Neural cell (in vitro differentiated cells): Measurements from ENCODE around the gene EPS15. TPM values are rescaled to one million over a fixed set of nuclear protein-coding genes. Genes with fewer than 3 reads are reported as not detected.

Source experiments
- H2AFZ ChIP-seq: fragments of 200-600, 300-800 bp; sonication (generic), shearing (Covaris generic); 2 replicates; pipeline ENCODE4 v1.6.0; 2014; ENCODE audit warnings: low read depth, mild to moderate bottlenecking, antibody characterized with exemption, low read length, moderate library complexity
- H3F3A ChIP-seq: fragments of 200-600 bp; shearing (Covaris generic); 2 replicates; pipeline ENCODE4 v1.6.1; 2016; ENCODE audit warnings: mild to moderate bottlenecking, moderate library complexity, mixed read lengths, antibody characterized with exemption, low read length; ENCODE audit not compliant: insufficient read depth, poor library complexity, severe bottlenecking
- H3K27ac ChIP-seq: fragments of 200-600, 300-800 bp; sonication (generic), shearing (Covaris generic); 2 replicates; pipeline ENCODE4 v1.5.1; 2014; ENCODE audit warnings: mild to moderate bottlenecking, low read length, moderate library complexity
- H3K27me3 ChIP-seq: fragments of 300-800, 200-600 bp; sonication (generic), shearing (Covaris generic); 2 replicates; pipeline ENCODE4 v1.6.0; 2014; ENCODE audit warnings: mild to moderate bottlenecking, low read depth, low read length, moderate library complexity; ENCODE audit not compliant: insufficient read depth
- H3K36me3 ChIP-seq: fragments of 300-800, 200-600 bp; sonication (generic), shearing (Covaris generic); 2 replicates; pipeline ENCODE4 v1.5.1; 2014; ENCODE audit warnings: mild to moderate bottlenecking, antibody characterized with exemption, low read length, moderate library complexity; ENCODE audit not compliant: insufficient read depth
- H3K4me2 ChIP-seq: fragments of 300-800, 200-600 bp; sonication (generic), shearing (Covaris generic); 2 replicates; pipeline ENCODE4 v1.6.0; 2014; ENCODE audit warnings: mild to moderate bottlenecking, low read length
- H3K4me3 ChIP-seq: fragments of 300-800, 200-600 bp; sonication (generic), shearing (Covaris generic); 2 replicates; pipeline ENCODE4 v1.5.1; 2014; ENCODE audit warnings: mild to moderate bottlenecking, low read length, moderate library complexity
- H3K79me2 ChIP-seq: fragments of 200-600 bp; shearing (Covaris generic); replicated peaks from 2 replicates; pipeline ENCODE4 v1.6.0; 2014; ENCODE audit warnings: mild to moderate bottlenecking, low read length, moderate library complexity; ENCODE audit not compliant: insufficient read depth
- H3K9ac ChIP-seq: fragments of 300-800, 200-600 bp; sonication (generic), shearing (Covaris generic); 2 replicates; pipeline ENCODE4 v1.6.1; 2016; ENCODE audit warnings: mild to moderate bottlenecking, low read length, mixed read lengths
- H3K9me2 ChIP-seq: fragments of 200-600 bp; shearing (Covaris generic); 2 replicates; pipeline ENCODE4 v1.6.1; 2016; ENCODE audit warnings: mild to moderate bottlenecking, low read length, mixed read lengths; ENCODE audit not compliant: insufficient read depth
- H3K9me3 ChIP-seq: fragments of 200-600, 300-800 bp; sonication (generic), shearing (Covaris generic); 2 replicates; pipeline ENCODE4 v1.6.1; 2016; ENCODE audit warnings: mild to moderate bottlenecking, mixed run types, low read length, moderate library complexity, mixed read lengths
- H4K20me1 ChIP-seq: fragments of 200-600 bp; shearing (Covaris generic); 2 replicates; pipeline ENCODE4 v1.6.1; 2016; ENCODE audit warnings: mild to moderate bottlenecking, mixed run types; ENCODE audit not compliant: insufficient read depth
- EP300 ChIP-seq: fragments of 450-650 bp; conservative IDR thresholded peaks from 2 replicates; pipeline ENCODE4 v1.6.1; 2014; ENCODE audit warnings: antibody characterized with exemption, mild to moderate bottlenecking, moderate library complexity; ENCODE audit not compliant: poor library complexity, severe bottlenecking
- MXI1 ChIP-seq: fragments of 450-650 bp; conservative IDR thresholded peaks from 2 replicates; pipeline ENCODE4 v1.6.1; 2014; ENCODE audit warnings: antibody characterized with exemption, mild to moderate bottlenecking; ENCODE audit not compliant: poor library complexity, severe bottlenecking
- POLR2AphosphoS5 ChIP-seq: IDR thresholded peaks from 2 replicates; pipeline ENCODE4 v1.6.1; 2012
- RAD21 ChIP-seq: fragments of 450-650 bp; conservative IDR thresholded peaks from 2 replicates; pipeline ENCODE4 v1.6.1; 2014; ENCODE audit warnings: antibody characterized with exemption, mild to moderate bottlenecking, moderate library complexity
- SMC3 ChIP-seq: fragments of 450-650 bp; conservative IDR thresholded peaks from 2 replicates; pipeline ENCODE4 v1.6.1; 2014; ENCODE audit warnings: antibody characterized with exemption, mild to moderate bottlenecking, moderate library complexity; ENCODE audit not compliant: poor library complexity
- TAF1 ChIP-seq: IDR thresholded peaks from 2 replicates; pipeline ENCODE4 v1.6.1; 2012; ENCODE audit warnings: low read depth
- polyA plus RNA-seq: library from polyadenylated mRNA; depleted of rRNA; stranded (reverse); fragments of >200 nt; gene quantifications from 2 replicates; pipeline ENCODE4 v1.2.3, GENCODE V29; 2014
- TF ChIP-seq, protein P1 (sequence below): fragments of 450-650 bp; IDR thresholded peaks from 2 replicates; pipeline ENCODE4 v1.5.1; 2014; ENCODE audit warnings: antibody characterized with exemption, mild to moderate bottlenecking, moderate library complexity; ENCODE audit not compliant: poor library complexity, severe bottlenecking
- TF ChIP-seq, protein P2 (sequence below): IDR thresholded peaks from 2 replicates; pipeline ENCODE4 v1.6.1; 2012; ENCODE audit warnings: borderline replicate concordance

EPS15 gene
- polyA plus RNA-seq, 1 donor from 2014 or later: 101 TPM

DNA sequence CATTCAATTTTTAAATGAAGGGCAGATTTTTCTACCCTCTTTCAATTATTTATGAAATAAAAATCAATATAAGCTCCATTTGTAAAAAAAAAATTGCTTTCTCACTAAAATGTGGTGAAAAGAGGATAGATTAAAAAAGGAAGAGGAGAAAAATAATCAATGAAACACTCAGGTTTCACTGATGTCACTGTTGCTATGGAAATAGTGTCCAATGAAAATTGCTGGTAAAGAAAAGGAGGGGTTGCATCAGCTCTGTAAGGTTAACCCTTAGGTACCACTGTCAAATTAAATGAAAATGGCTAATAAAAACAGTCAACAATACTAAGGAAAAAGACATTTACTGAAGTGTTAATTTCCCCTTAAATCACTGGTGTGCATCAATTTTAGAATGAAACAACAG lies 97.1 kb downstream of the EPS15 start:
- no peaks in the 10 kb centered on the region for H3K9me2 ChIP-seq
- H3K27ac ChIP-seq: peak overlapping the region; percentile 79
- H3K36me3 ChIP-seq: no peaks in the 10 kb centered on the region
- H3K79me2 ChIP-seq: peaks cover 49% of the 10 kb centered on the region
- peak overlapping the region; percentile 74 for H3K4me3 ChIP-seq
- no peaks in the 10 kb centered on the region for H4K20me1 ChIP-seq
- H3K27me3 ChIP-seq: no peaks in the 10 kb centered on the region
- peak overlapping the region; percentile 72 for H3K9ac ChIP-seq
- no peaks in the 10 kb centered on the region for H3K9me3 ChIP-seq
- TF ChIP-seq POLR2AphosphoS5 (no peak), RAD21 (peak; percentile 21), MXI1 (no peak), TAF1 (no peak), EP300 (no peak)
- TF ChIP-seq, protein P1, sequence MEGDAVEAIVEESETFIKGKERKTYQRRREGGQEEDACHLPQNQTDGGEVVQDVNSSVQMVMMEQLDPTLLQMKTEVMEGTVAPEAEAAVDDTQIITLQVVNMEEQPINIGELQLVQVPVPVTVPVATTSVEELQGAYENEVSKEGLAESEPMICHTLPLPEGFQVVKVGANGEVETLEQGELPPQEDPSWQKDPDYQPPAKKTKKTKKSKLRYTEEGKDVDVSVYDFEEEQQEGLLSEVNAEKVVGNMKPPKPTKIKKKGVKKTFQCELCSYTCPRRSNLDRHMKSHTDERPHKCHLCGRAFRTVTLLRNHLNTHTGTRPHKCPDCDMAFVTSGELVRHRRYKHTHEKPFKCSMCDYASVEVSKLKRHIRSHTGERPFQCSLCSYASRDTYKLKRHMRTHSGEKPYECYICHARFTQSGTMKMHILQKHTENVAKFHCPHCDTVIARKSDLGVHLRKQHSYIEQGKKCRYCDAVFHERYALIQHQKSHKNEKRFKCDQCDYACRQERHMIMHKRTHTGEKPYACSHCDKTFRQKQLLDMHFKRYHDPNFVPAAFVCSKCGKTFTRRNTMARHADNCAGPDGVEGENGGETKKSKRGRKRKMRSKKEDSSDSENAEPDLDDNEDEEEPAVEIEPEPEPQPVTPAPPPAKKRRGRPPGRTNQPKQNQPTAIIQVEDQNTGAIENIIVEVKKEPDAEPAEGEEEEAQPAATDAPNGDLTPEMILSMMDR: no peak
- TF ChIP-seq, protein P2, sequence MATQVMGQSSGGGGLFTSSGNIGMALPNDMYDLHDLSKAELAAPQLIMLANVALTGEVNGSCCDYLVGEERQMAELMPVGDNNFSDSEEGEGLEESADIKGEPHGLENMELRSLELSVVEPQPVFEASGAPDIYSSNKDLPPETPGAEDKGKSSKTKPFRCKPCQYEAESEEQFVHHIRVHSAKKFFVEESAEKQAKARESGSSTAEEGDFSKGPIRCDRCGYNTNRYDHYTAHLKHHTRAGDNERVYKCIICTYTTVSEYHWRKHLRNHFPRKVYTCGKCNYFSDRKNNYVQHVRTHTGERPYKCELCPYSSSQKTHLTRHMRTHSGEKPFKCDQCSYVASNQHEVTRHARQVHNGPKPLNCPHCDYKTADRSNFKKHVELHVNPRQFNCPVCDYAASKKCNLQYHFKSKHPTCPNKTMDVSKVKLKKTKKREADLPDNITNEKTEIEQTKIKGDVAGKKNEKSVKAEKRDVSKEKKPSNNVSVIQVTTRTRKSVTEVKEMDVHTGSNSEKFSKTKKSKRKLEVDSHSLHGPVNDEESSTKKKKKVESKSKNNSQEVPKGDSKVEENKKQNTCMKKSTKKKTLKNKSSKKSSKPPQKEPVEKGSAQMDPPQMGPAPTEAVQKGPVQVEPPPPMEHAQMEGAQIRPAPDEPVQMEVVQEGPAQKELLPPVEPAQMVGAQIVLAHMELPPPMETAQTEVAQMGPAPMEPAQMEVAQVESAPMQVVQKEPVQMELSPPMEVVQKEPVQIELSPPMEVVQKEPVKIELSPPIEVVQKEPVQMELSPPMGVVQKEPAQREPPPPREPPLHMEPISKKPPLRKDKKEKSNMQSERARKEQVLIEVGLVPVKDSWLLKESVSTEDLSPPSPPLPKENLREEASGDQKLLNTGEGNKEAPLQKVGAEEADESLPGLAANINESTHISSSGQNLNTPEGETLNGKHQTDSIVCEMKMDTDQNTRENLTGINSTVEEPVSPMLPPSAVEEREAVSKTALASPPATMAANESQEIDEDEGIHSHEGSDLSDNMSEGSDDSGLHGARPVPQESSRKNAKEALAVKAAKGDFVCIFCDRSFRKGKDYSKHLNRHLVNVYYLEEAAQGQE: peak; percentile 43
- H2AFZ ChIP-seq: peak overlapping the region; percentile 81
- H3K4me2 ChIP-seq: peak overlapping the region; percentile 85
- H3F3A ChIP-seq: no peaks in the 10 kb centered on the region

DNA sequence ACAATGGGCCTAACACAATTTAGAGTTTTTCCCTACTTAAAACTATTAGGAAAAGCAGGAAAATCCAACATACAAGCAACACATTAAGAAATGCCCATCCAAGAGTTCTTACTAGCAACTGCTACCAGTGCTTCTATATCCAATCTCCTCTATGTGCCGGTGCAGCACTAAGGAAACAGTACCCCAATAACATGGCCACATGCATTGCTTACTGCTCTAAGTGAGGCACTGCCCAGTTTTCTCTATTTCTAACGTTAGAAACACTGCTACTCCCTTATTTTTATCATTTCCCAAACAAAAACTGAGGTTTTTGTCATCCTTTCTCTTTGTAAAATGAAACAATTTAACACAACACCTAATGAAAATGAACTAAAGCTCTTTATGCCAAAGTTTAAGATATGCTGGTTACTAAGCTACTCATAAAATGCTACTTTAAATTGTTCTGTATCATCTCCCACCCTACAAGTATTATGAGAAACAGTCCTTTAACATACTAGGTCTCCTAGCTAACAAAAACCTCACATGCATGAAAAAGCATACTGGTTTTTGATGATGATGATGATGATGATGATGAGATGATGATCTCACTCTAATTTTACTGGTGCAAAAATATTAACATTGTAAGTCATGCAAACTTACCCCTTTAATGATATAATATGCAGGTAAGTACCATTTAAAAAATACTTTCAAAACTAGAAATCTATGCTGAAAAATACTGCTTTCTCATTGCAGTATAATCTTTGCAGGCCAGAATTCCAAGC lies 98.0 kb downstream of the EPS15 start:
- Histone ChIP-seq H3K79me2 (peaks cover 52% of the 10 kb centered on the region), H3K9me3 (no peaks in the 10 kb centered on the region), H4K20me1 (no peaks in the 10 kb centered on the region), H2AFZ (peak overlapping the region; percentile 81), H3K9ac (peak overlapping the region; percentile 72), H3K4me3 (peak overlapping the region; percentile 74), H3K4me2 (peak overlapping the region; percentile 85), H3K9me2 (no peaks in the 10 kb centered on the region), H3K27me3 (no peaks in the 10 kb centered on the region), H3K36me3 (no peaks in the 10 kb centered on the region), H3K27ac (peak overlapping the region; percentile 79), H3F3A (no peaks in the 10 kb centered on the region)
- TF ChIP-seq RAD21 (peak; percentile 27), MXI1 (peak; percentile 55), SMC3 (no peak)
